Stimulated activated naive CD8-positive, alpha-beta T cell treated with anti-CD3 and anti-CD28 coated beads, Interleukin-15, Interleukin-2, amounts not matched to agents 100 ng/mL and 50 ng/mL, for 24 hours (primary cell): ENCODE results near the gene CHSY1.

Source experiments
- H3K27ac Mint-ChIP-seq: one replicate; pipeline ENCODE4 v1.8.0; 2021; ENCODE audit warnings: mild to moderate bottlenecking, mixed read lengths
- H3K27me3 Mint-ChIP-seq: one replicate; pipeline ENCODE4 v1.8.0; 2021; ENCODE audit warnings: mixed read lengths
- H3K36me3 Mint-ChIP-seq: one replicate; pipeline ENCODE4 v1.8.0; 2021; ENCODE audit warnings: low read depth, mixed read lengths
- H3K4me1 Mint-ChIP-seq: one replicate; pipeline ENCODE4 v1.8.0; 2021; ENCODE audit warnings: low read depth, mixed read lengths
- H3K4me3 Mint-ChIP-seq: one replicate; pipeline ENCODE4 v1.8.0; 2021; ENCODE audit warnings: mild to moderate bottlenecking, mixed read lengths
- H3K9me3 Mint-ChIP-seq: one replicate; pipeline ENCODE4 v1.8.0; 2021; ENCODE audit warnings: mixed read lengths

CHSY1 gene

GRCh38 chr15:101146118-101146702, 105.6 kb downstream of the CHSY1 start:
- Mint-ChIP-seq H3K9me3 (no peaks in the 10 kb centered on the region), H3K27ac (no peak overlapping the region), H3K27me3 (no peaks in the 10 kb centered on the region), H3K36me3 (no peaks in the 10 kb centered on the region), H3K4me3 (no peak overlapping the region), H3K4me1 (peaks cover 8% of the 10 kb centered on the region)

GRCh38 chr15:101145362-101145761, 106.5 kb downstream of the CHSY1 start:
- Mint-ChIP-seq H3K4me1 (peaks cover 5% of the 10 kb centered on the region), H3K27me3 (no peaks in the 10 kb centered on the region)

GRCh38 chr15:101143321-101143720, 108.5 kb downstream of the CHSY1 start:
- Mint-ChIP-seq H3K4me1 (peaks cover 12% of the 10 kb centered on the region), H3K4me3 (no peak overlapping the region)

More at GRCh38 chr15:101145362-101145761, 106.5 kb downstream of the CHSY1 start:
- Mint-ChIP-seq H3K36me3 (no peaks in the 10 kb centered on the region), H3K27ac (no peak overlapping the region), H3K4me3 (no peak overlapping the region), H3K9me3 (no peaks in the 10 kb centered on the region)

GRCh38 chr15:101142711-101143110, 109.1 kb downstream of the CHSY1 start:
- no peaks in the 10 kb centered on the region for H3K27me3 Mint-ChIP-seq
- no peak overlapping the region for H3K27ac Mint-ChIP-seq
- H3K4me1 Mint-ChIP-seq, result peaks cover 11% of the 10 kb centered on the region
- no peaks in the 10 kb centered on the region for H3K9me3 Mint-ChIP-seq
- H3K36me3 Mint-ChIP-seq, result no peaks in the 10 kb centered on the region
- H3K4me3 Mint-ChIP-seq, result no peak overlapping the region

More at GRCh38 chr15:101143321-101143720, 108.5 kb downstream of the CHSY1 start:
- H3K9me3 Mint-ChIP-seq, result no peaks in the 10 kb centered on the region
- H3K36me3 Mint-ChIP-seq, result no peaks in the 10 kb centered on the region
- H3K27me3 Mint-ChIP-seq, result no peaks in the 10 kb centered on the region
- H3K27ac Mint-ChIP-seq, result no peak overlapping the region

GRCh38 chr15:101141926-101142527, 109.8 kb downstream of the CHSY1 start:
- H3K27me3 Mint-ChIP-seq, result no peaks in the 10 kb centered on the region
- peaks cover 18% of the 10 kb centered on the region for H3K4me1 Mint-ChIP-seq
- no peak overlapping the region for H3K27ac Mint-ChIP-seq
- no peak overlapping the region for H3K4me3 Mint-ChIP-seq
- no peaks in the 10 kb centered on the region for H3K9me3 Mint-ChIP-seq
- H3K36me3 Mint-ChIP-seq, result no peaks in the 10 kb centered on the region

- Mint-ChIP-seq H3K4me3 (no peak overlapping the region), H3K9me3 (no peaks in the 10 kb centered on the region), H3K27ac (no peak overlapping the region), H3K27me3 (peaks cover 3% of the 10 kb centered on the region), H3K4me1 (peaks cover 31% of the 10 kb centered on the region), H3K36me3 (no peaks in the 10 kb centered on the region)
Measured at GRCh38 chr15:101140697-101141065, 111.2 kb downstream of the CHSY1 start.

GRCh38 chr15:101139986-101140696, 111.7 kb downstream of the CHSY1 start:
- H3K9me3 Mint-ChIP-seq, result no peaks in the 10 kb centered on the region
- no peaks in the 10 kb centered on the region for H3K36me3 Mint-ChIP-seq
- peaks cover 3% of the 10 kb centered on the region for H3K27me3 Mint-ChIP-seq
- H3K27ac Mint-ChIP-seq, result no peak overlapping the region
- no peak overlapping the region for H3K4me3 Mint-ChIP-seq
- H3K4me1 Mint-ChIP-seq, result peaks cover 37% of the 10 kb centered on the region

- Mint-ChIP-seq H3K9me3 (peaks cover 3% of the 10 kb centered on the region), H3K4me1 (peaks cover 37% of the 10 kb centered on the region), H3K27me3 (peaks cover 3% of the 10 kb centered on the region), H3K27ac (no peak overlapping the region), H3K36me3 (no peaks in the 10 kb centered on the region), H3K4me3 (no peak overlapping the region)
Measured at GRCh38 chr15:101138913-101139880, 112.7 kb downstream of the CHSY1 start.

- Mint-ChIP-seq H3K27me3 (peaks cover 3% of the 10 kb centered on the region), H3K36me3 (no peaks in the 10 kb centered on the region), H3K9me3 (peaks cover 3% of the 10 kb centered on the region), H3K4me3 (no peak overlapping the region), H3K27ac (no peak overlapping the region), H3K4me1 (peaks cover 37% of the 10 kb centered on the region)
Measured at GRCh38 chr15:101138086-101138660, 113.7 kb downstream of the CHSY1 start.

GRCh38 chr15:101137312-101137940, 114.4 kb downstream of the CHSY1 start:
- Mint-ChIP-seq H3K4me1 (peaks cover 37% of the 10 kb centered on the region), H3K27ac (no peak overlapping the region), H3K36me3 (no peaks in the 10 kb centered on the region), H3K4me3 (no peak overlapping the region), H3K27me3 (peaks cover 3% of the 10 kb centered on the region), H3K9me3 (peaks cover 3% of the 10 kb centered on the region)

- peaks cover 3% of the 10 kb centered on the region for H3K27me3 Mint-ChIP-seq
- H3K4me1 Mint-ChIP-seq, result peaks cover 37% of the 10 kb centered on the region
- H3K9me3 Mint-ChIP-seq, result peaks cover 3% of the 10 kb centered on the region
- H3K4me3 Mint-ChIP-seq, result no peak overlapping the region
- H3K36me3 Mint-ChIP-seq, result no peaks in the 10 kb centered on the region
- no peak overlapping the region for H3K27ac Mint-ChIP-seq
Measured at GRCh38 chr15:101136381-101137268, 115.2 kb downstream of the CHSY1 start.

GRCh38 chr15:101135532-101136166, 116.2 kb downstream of the CHSY1 start:
- Mint-ChIP-seq H3K27ac (peak overlapping the region; percentile 75), H3K9me3 (peaks cover 3% of the 10 kb centered on the region), H3K36me3 (no peaks in the 10 kb centered on the region), H3K4me1 (peaks cover 37% of the 10 kb centered on the region), H3K27me3 (peaks cover 3% of the 10 kb centered on the region), H3K4me3 (peak overlapping the region; percentile 27)

GRCh38 chr15:101134780-101135179, 117.1 kb downstream of the CHSY1 start:
- no peaks in the 10 kb centered on the region for H3K36me3 Mint-ChIP-seq
- no peak overlapping the region for H3K4me3 Mint-ChIP-seq
- peaks cover 7% of the 10 kb centered on the region for H3K9me3 Mint-ChIP-seq
- peaks cover 3% of the 10 kb centered on the region for H3K27me3 Mint-ChIP-seq
- H3K27ac Mint-ChIP-seq, result no peak overlapping the region
- H3K4me1 Mint-ChIP-seq, result peaks cover 42% of the 10 kb centered on the region
